ENCODE results near the gene POLRMT.

The POLRMT gene

GRCh38 chr19:652467-653389 lies 19.4 kb upstream of the POLRMT start:
- Histone ChIP-seq H3K4me3 (ENCODE audit: severe bottlenecking) (no peak overlapping the region), H3K27me3 (ENCODE audit: insufficient read depth, poor library complexity, severe bottlenecking) (no peaks in the 10 kb centered on the region), H3K36me3 (ENCODE audit: low read depth) (peaks cover 50% of the 10 kb centered on the region), H3K27ac (ENCODE audit: poor library complexity, severe bottlenecking) (no peak overlapping the region), H3K9me3 (ENCODE audit: severe bottlenecking) (no peaks in the 10 kb centered on the region), H3K4me1 (ENCODE audit: insufficient read depth, poor library complexity, severe bottlenecking) (no peaks in the 10 kb centered on the region)
- no peak for TF ChIP-seq CTCF (IDR thresholded peaks at IDR 0.05; ENCODE audit: poor library complexity, severe bottlenecking)
- ATAC-seq (ENCODE audit: low read depth), result no peak
- no peak for DNase-seq (ENCODE audit: low spot score)

- Histone ChIP-seq H3K4me3 (ENCODE audit: severe bottlenecking) (no peak overlapping the region), H3K27me3 (ENCODE audit: insufficient read depth, poor library complexity, severe bottlenecking) (no peaks in the 10 kb centered on the region), H3K9me3 (ENCODE audit: severe bottlenecking) (no peaks in the 10 kb centered on the region), H3K4me1 (ENCODE audit: insufficient read depth, poor library complexity, severe bottlenecking) (no peaks in the 10 kb centered on the region), H3K27ac (ENCODE audit: poor library complexity, severe bottlenecking) (no peak overlapping the region), H3K36me3 (ENCODE audit: low read depth) (peaks cover 52% of the 10 kb centered on the region)
- DNase-seq (ENCODE audit: low spot score), result no peak
- no peak for TF ChIP-seq CTCF (IDR thresholded peaks at IDR 0.05; ENCODE audit: poor library complexity, severe bottlenecking)
- no peak for ATAC-seq (ENCODE audit: low read depth)
These were observed 18.7 kb upstream of the POLRMT start for GRCh38 chr19:651991-652390.

- TF ChIP-seq CTCF (IDR thresholded peaks at IDR 0.05; ENCODE audit: poor library complexity, severe bottlenecking), result no peak
- no peak for ATAC-seq (ENCODE audit: low read depth)
These were observed 17.9 kb upstream of the POLRMT start for GRCh38 chr19:651114-651818.

GRCh38 chr19:650121-650520 lies 16.8 kb upstream of the POLRMT start:
- Histone ChIP-seq H3K9me3 (ENCODE audit: severe bottlenecking) (no peaks in the 10 kb centered on the region), H3K4me3 (ENCODE audit: severe bottlenecking) (no peak overlapping the region), H3K27me3 (ENCODE audit: insufficient read depth, poor library complexity, severe bottlenecking) (no peaks in the 10 kb centered on the region), H3K36me3 (ENCODE audit: low read depth) (peaks cover 42% of the 10 kb centered on the region), H3K27ac (ENCODE audit: poor library complexity, severe bottlenecking) (no peak overlapping the region), H3K4me1 (ENCODE audit: insufficient read depth, poor library complexity, severe bottlenecking) (no peaks in the 10 kb centered on the region)
- DNase-seq (ENCODE audit: low spot score) (no peak), ATAC-seq (ENCODE audit: low read depth) (no peak)
- no peak for TF ChIP-seq CTCF (IDR thresholded peaks at IDR 0.05; ENCODE audit: poor library complexity, severe bottlenecking)

More at GRCh38 chr19:651114-651818, 17.9 kb upstream of the POLRMT start:
- no peak for DNase-seq (ENCODE audit: low spot score)
- Histone ChIP-seq H3K27me3 (ENCODE audit: insufficient read depth, poor library complexity, severe bottlenecking) (no peaks in the 10 kb centered on the region), H3K9me3 (ENCODE audit: severe bottlenecking) (no peaks in the 10 kb centered on the region), H3K4me3 (ENCODE audit: severe bottlenecking) (no peak overlapping the region), H3K36me3 (ENCODE audit: low read depth) (peaks cover 47% of the 10 kb centered on the region), H3K27ac (ENCODE audit: poor library complexity, severe bottlenecking) (no peak overlapping the region), H3K4me1 (ENCODE audit: insufficient read depth, poor library complexity, severe bottlenecking) (no peaks in the 10 kb centered on the region)
